Adipose tissue (tissue), 3 donors: ENCODE results near the gene ARHGAP25. TPM values are rescaled to one million over a fixed set of nuclear protein-coding genes. Genes with fewer than 3 reads are reported as not detected.

Experiments used
- H3K27ac ChIP-seq: one replicate; pipeline ENCODE4 v1.5.1; 2013; ENCODE audit warnings: low read depth, low read length
- WGBS, 3 donors: extraction: QIAGEN DNeasy Blood & Tissue Kit; methylation state at CpG; one replicate each; pipeline ENCODE4 v1.1.7; 2013; 5-methylcytosine and 5-hydroxymethylcytosine counted together
- polyA plus RNA-seq, 3 donors: library from polyadenylated mRNA; stranded (reverse); fragments of 200-250 nt; gene quantifications; one replicate each; pipeline ENCODE4 v1.2.3, GENCODE V29; 2013
- donor health status: healthy with polysubstance abuse.
- donor health status: Bipolar disorder and iron deficiency.
- donor health status: healthy.

Gene ARHGAP25
- polyA plus RNA-seq, 3 donors, result 1.4 to 13.4 (median 7.2) TPM

DNA sequence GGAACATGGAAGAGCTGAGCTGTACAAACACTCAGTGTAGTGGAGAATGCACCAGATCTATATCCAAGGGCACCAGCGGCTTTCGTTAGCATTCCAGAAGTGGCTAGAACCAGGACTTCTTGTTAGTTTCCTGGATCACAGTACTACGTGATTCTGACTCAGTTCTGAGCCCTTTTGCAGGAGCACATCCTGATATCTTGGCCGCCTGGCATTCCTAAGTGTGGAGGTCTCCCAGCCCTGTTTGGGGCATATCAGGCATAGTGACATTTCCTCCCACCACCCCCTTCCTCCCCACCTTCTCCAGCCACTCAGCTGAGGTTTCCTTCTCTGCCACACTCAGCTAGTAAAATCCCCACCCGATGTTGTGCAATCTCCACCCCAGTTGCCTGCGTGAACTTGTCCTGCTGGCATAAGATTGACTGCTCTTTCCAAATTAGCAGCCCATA, 73.2 kb downstream of the ARHGAP25 start:
- H3K27ac ChIP-seq, result no peak overlapping the region
- WGBS, 3 donors, result 46 to 70% (median 47%) methylated on average over 6 of the region's 6 CpGs

DNA sequence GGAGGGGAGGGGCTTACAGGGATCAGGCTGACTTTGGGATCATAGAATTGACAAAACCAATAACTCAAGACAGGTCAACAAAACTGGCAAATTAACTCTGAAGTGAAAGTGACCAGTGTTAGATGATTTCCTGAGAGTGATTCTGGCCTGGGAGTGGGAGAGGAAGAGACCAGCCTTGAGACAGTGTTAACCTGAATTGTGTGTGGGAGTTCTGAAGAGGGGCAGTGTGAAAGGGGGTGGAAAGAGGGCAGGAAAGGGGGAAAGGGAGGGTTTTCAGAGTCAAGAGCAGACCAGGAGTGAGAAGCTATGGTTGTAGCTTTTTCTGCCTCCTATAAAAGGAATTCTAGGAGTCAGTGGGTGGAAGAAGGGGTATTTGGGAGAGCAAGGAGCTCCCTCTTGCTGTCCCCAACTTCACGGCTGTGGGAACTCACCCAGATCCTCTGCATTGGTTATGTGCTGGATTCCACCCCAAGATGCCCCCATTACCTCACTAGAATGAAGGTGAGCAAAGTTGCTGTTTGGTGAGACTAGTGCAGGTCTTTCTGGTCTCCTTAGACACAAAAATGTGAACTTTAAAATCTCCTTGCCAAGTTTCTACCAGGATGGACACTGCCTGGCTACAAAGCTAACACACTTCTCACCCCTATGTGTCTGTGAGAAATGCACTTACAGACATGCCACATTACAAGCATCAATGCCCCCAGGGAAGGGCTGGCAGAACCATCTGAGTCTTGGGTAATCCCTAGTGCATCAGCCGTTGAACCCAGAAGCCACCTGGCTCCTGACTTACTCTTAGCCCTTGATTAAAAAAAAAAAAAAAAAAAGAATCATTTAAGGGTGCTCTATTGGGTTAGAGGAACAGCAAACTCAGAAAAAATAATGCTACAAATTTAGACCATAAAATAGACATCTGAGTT, 75.0 kb downstream of the ARHGAP25 start:
- WGBS, 3 donors, result 61 to 82% (median 65%) methylated on average over 2 of the region's 2 CpGs
- H3K27ac ChIP-seq, result no peak overlapping the region

GRCh38 chr2:68811364-68811763, 76.8 kb downstream of the ARHGAP25 start:
- peak overlapping the region; percentile 32 for H3K27ac ChIP-seq
- WGBS, 3 donors, result 41 to 52% (median 45%) methylated on average over 2 of the region's 2 CpGs

DNA sequence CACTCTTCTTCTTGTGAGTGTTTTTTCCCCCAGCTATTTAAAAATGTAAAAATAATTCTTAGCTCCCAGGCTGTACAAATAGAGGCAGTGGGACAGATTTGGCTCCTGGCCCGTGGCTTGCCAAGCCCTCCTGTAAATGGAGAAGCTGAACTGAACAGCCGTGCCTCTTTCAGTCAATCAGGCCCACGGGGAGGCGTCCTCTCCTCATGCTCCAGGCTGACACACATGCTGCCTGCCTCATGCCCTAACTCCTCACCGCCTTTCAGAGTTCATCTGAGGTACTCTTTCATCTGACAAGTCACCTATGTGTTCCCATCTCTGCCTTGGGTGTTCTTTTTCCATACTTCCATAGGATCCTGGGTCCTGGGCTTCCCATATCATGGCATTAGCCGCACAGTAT, 77.6 kb downstream of the ARHGAP25 start:
- 46 to 70% (median 63%) methylated on average over 6 of the region's 6 CpGs for WGBS, 3 donors

DNA sequence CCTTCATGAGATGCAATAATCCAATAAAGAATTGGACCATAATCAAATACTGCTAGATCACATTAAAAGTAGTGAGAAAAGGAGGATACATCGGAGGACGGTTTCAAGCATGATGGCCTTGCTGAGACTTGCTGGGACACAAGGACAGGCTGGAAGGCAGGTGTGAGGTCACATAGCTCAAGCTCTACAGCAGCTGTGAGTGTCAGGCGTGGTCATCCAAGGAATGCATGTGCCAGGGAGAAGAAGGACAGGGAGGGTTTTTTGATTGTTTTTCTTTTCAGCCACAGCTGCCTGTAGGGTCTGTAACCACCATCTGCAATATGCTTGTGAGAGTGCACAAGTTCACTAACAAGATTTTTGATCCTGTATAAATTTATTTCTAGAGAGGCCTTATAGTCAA, 79.0 kb downstream of the ARHGAP25 start:
- no peak overlapping the region for H3K27ac ChIP-seq
- 94 to 99% (median 98%) methylated on average over 3 of the region's 3 CpGs for WGBS, 3 donors

More for the DNA sequence above, 77.6 kb downstream of the ARHGAP25 start:
- H3K27ac ChIP-seq, result no peak overlapping the region

- no peak overlapping the region for H3K27ac ChIP-seq
These were observed 82.7 kb downstream of the ARHGAP25 start for GRCh38 chr2:68817306-68817705.

- 74 to 83% (median 79%) methylated on average over 6 of the region's 6 CpGs for WGBS, 3 donors
These were observed 84.9 kb downstream of the ARHGAP25 start for GRCh38 chr2:68819556-68819955.

GRCh38 chr2:68822207-68822872, 87.7 kb downstream of the ARHGAP25 start:
- WGBS, 3 donors, result 74 to 90% (median 77%) methylated on average over 15 of the region's 15 CpGs
- no peak overlapping the region for H3K27ac ChIP-seq

More at GRCh38 chr2:68819556-68819955, 84.9 kb downstream of the ARHGAP25 start:
- H3K27ac ChIP-seq, result no peak overlapping the region

DNA sequence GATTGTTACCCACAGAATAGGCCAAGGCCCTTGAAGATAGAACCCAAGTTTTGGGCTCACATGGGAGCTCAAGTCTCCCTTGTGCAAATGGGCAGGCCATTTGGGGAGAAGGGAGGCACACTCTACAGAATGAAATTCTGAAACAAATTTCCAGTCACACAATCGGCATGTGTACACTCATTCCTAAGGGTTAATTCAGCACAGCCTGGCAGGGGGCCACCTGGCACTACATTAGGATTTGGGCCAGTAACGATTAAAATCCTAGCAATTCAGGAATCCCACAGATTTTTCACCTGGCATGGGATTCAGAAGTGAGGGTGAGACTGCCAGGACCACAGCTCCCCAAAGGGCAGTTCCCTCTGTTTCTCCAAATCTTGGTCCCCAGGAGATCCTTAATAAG, 90.2 kb downstream of the ARHGAP25 start:
- WGBS, 3 donors, result 49 to 68% (median 52%) methylated on average over 2 of the region's 2 CpGs

DNA sequence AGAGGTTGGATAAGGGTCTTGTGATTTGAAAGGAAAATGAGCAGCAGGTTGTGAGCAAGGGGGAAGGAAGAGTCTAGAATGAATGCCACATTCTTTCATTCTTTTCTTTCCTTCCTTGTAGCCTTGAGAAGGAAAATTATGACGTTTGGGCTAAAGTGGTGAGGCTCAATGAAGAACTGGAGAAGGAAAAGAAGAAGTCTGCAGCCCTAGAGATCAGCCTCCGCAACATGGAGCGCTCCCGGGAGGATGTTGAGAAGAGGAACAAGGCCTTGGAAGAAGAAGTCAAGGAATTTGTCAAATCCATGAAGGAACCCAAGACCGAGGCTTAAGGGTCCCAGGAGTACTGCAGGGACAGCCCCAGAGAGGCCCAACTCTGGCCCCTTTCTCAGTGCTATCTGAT, 91.3 kb downstream of the ARHGAP25 start:
- 77 to 92% (median 79%) methylated on average over 5 of the region's 5 CpGs for WGBS, 3 donors
- H3K27ac ChIP-seq, result no peak overlapping the region

More for the DNA sequence above, 90.2 kb downstream of the ARHGAP25 start:
- H3K27ac ChIP-seq, result no peak overlapping the region

DNA sequence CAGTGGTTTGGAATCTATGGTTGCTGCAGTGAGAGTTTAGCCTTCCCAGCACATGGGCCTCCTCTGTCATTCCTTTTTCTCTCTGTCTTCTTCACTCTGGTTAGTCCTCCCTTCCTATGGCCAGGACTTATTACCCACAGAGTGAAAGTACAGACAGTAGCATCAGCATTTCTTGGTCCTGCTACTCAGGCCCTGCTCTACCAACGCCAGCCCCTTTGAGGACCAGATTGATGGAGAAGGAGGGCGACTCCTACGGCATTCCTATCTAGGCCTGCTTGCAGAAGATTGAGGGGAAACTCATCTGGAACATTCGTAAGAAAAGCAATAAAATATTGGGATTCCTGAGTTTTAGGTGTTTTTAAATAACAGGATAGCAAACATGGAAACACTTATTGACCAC, 93.1 kb downstream of the ARHGAP25 start:
- no peak overlapping the region for H3K27ac ChIP-seq
- 70 to 96% (median 90%) methylated on average over 4 of the region's 4 CpGs for WGBS, 3 donors

DNA sequence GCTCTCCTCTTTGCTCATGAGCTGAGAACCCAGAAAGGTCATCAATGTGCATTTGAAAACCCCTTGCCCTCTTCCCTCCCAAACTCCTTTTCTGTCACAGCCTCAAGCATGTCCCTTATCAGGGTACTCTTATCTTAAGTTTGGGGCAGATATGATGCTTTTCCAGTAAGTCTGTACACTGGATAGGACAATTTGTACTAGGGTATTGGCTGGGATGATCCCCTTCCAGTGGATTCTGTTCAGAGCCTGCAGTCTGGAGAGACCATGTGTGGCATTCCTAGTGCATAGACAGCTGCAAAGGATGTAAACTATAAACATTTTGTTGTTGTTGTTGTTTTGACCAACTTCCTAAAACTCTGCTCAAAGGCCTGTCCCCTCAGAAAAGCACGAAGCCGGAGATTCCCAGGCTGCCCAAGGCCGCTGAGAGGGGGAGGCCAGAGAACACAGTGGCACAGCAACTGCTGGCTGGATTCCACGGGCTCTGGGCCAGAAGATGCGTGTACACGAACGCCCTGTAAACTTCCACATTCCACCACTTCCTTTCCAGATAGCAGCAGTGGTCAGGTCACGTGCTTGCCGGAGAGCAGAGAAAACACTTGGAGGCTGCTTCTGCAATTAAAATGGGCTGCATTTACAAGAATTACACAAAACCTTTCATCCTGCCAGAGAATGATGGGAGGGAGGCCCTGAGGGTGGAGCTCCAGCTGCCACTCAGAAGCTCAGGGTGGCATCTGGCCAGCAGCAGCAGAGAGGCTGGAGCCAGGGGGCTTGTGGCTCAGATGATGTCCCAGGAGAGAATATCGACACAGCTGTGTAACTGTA, 94.5 kb downstream of the ARHGAP25 start:
- WGBS, 3 donors, result 0 to 2% (median 0%) methylated on average over 10 of the region's 10 CpGs
- H3K27ac ChIP-seq, result peak overlapping the region; percentile 28

- 24 to 69% (median 32%) methylated on average over 2 of the region's 2 CpGs for WGBS, 3 donors
- H3K27ac ChIP-seq, result peak overlapping the region; percentile 28
These were observed 95.1 kb downstream of the ARHGAP25 start for GRCh38 chr2:68829749-68830148.

GRCh38 chr2:68831686-68832232, 97.1 kb downstream of the ARHGAP25 start:
- peak overlapping the region; percentile 49 for H3K27ac ChIP-seq
- 60 to 81% (median 68%) methylated on average over 3 of the region's 3 CpGs for WGBS, 3 donors

- no peak overlapping the region for H3K27ac ChIP-seq
- 28 to 53% (median 42%) methylated on average over 8 of the region's 8 CpGs for WGBS, 3 donors
These were observed 97.7 kb downstream of the ARHGAP25 start for GRCh38 chr2:68832233-68832869.

DNA sequence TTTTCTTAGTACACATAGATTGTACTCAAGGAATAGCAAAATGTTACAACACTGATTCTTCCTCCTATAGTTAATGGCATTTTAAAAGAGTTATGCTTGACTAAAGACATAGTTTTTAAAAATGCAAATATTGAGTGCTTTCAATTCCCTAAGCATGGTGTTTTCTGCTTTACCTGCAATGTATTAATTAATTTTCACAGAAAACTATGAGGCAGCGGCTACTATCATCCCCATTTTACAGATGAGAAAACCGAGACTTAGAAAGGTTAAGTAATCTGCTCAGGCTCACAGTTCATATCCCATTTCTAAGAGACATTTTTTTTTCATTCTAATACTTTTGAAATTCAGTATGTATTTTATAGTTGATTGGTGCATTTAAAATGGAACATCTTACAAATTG, 98.6 kb downstream of the ARHGAP25 start:
- H3K27ac ChIP-seq, result no peak overlapping the region
- WGBS, 3 donors, result 91 to 99% (median 97%) methylated on average over 2 of the region's 2 CpGs

- 56 to 87% (median 66%) methylated on average over 6 of the region's 6 CpGs for WGBS, 3 donors
- no peak overlapping the region for H3K27ac ChIP-seq
These were observed 100.2 kb downstream of the ARHGAP25 start for GRCh38 chr2:68834737-68835376.
